GM12878 (cell line): ENCODE data around the gene EFCAB8. TPM values are rescaled to one million over a fixed set of nuclear protein-coding genes. Genes with fewer than 3 reads are reported as not detected.

ENCODE experiments used
- ATAC-seq: fragments of 200-7000 bp; cut with Tn5 transposase; 3 replicates; pipeline ENCODE4 v1.9.1; 2020; ENCODE audit warnings: mild to moderate bottlenecking, moderate library complexity
- BruUV-seq: library from RNA; stranded (reverse); fragments of 400-500 nt; replicated peaks from 2 replicates; lab custom pipeline; 2021; lab: Mats Ljungman, UMichigan
- CTCF ChIA-PET: fragments of 300-600 bp; sonication (Branson Sonifier 250); formaldehyde crosslinking; extraction: SDS; loops from one replicate; lab custom pipeline; 2021; ENCODE audit warnings: inconsistent platforms; lab: Yijun Ruan, JAX
- POLR2A ChIA-PET: fragments of 350-600 bp; formaldehyde crosslinking; extraction: SDS; loops from one replicate; lab custom pipeline; 2021; ENCODE audit warnings: inconsistent platforms; lab: Charles Lee
- RAD21 ChIA-PET: fragments of 300-600 bp; sonication (Branson Sonifier 250); formaldehyde crosslinking; loops from one replicate; lab custom pipeline; 2023; ENCODE audit warnings: antibody characterized with exemption; ENCODE audit not compliant: unreplicated experiment; lab: Charles Lee
- SMC1A ChIA-PET: fragments of 300-600 bp; sonication (Branson Sonifier 250); formaldehyde crosslinking; loops from one replicate; lab custom pipeline; 2023; ENCODE audit not compliant: unreplicated experiment, uncharacterized antibody; lab: Charles Lee
- DNase-seq: peaks from one replicate; pipeline ENCODE4 v3.0.0-alpha.2; 2011; ENCODE audit warnings: low read depth, low spot score
- FAIRE-seq: peaks from 3 replicates; lab custom pipeline; 2011; peaks lifted over from hg19 to GRCh38; lab: Jason Lieb, UNC
- H2AFZ ChIP-seq: 2 replicates; pipeline ENCODE4 v1.6.0; 2011; ENCODE audit warnings: low read depth, low read length, control low read depth; ENCODE audit not compliant: control insufficient read depth
- H3K27ac ChIP-seq: 2 replicates; pipeline ENCODE4 v1.5.1; 2011; ENCODE audit warnings: control low read depth; ENCODE audit not compliant: control insufficient read depth, insufficient read depth
- H3K27me3 ChIP-seq, 2 experiments: replicated peaks in 1 of 2; 2 replicates each; pipeline versions ENCODE4 v1.6.0 to v1.6.1; 2011; ENCODE audit warnings: low read length in 1 of 2; ENCODE audit not compliant: control insufficient read depth in 2 of 2, insufficient read depth in 2 of 2
- H3K36me3 ChIP-seq, 2 experiments: 2 replicates each; pipeline ENCODE4 v1.5.1; 2011; ENCODE audit warnings: low read length in 1 of 2; ENCODE audit not compliant: control insufficient read depth in 2 of 2, insufficient read depth in 2 of 2
- H3K4me1 ChIP-seq: 2 replicates; pipeline ENCODE4 v1.6.1; 2011; ENCODE audit warnings: mild to moderate bottlenecking, low read length, moderate library complexity, mixed read lengths; ENCODE audit not compliant: control insufficient read depth, insufficient read depth
- H3K4me2 ChIP-seq: 2 replicates; pipeline ENCODE4 v1.6.0; 2011; ENCODE audit warnings: control low read depth; ENCODE audit not compliant: control insufficient read depth, insufficient read depth
- H3K4me3 ChIP-seq: fragments of 200-600 bp; sonication (generic); 2 replicates; pipeline ENCODE4 v1.5.1; 2016
- H3K79me2 ChIP-seq: 2 replicates; pipeline ENCODE4 v1.6.0; 2011; ENCODE audit warnings: low read length; ENCODE audit not compliant: control insufficient read depth, insufficient read depth
- H3K9ac ChIP-seq: 2 replicates; pipeline ENCODE4 v1.8.0; 2011; ENCODE audit warnings: low read length, control low read depth, mixed read lengths; ENCODE audit not compliant: control insufficient read depth, insufficient read depth
- H3K9me3 ChIP-seq: replicated peaks from 3 replicates; pipeline ENCODE4 v1.5.1; 2011; ENCODE audit warnings: mild to moderate bottlenecking, low read length; ENCODE audit not compliant: control insufficient read depth, insufficient read depth
- H4K20me1 ChIP-seq: 2 replicates; pipeline ENCODE4 v1.6.0; 2011; ENCODE audit not compliant: control insufficient read depth, insufficient read depth
- CHD4 ChIP-seq: fragments of 200-600 bp; sonication (generic); IDR thresholded peaks from 2 replicates; pipeline ENCODE4 v1.6.1; 2016; ENCODE audit warnings: mild to moderate bottlenecking
- E4F1 ChIP-seq: fragments of 450-650 bp; IDR thresholded peaks from 2 replicates; pipeline ENCODE4 v1.6.1; 2018; ENCODE audit warnings: borderline replicate concordance, mild to moderate bottlenecking; ENCODE audit not compliant: partially characterized antibody
- HCFC1 ChIP-seq: fragments of 150-350 bp; IDR thresholded peaks from 2 replicates; pipeline ENCODE4 v1.6.1; 2014; ENCODE audit warnings: low read length
- IKZF1 ChIP-seq: fragments of 450-650 bp; conservative IDR thresholded peaks from 2 replicates; pipeline ENCODE4 v1.6.1; 2017; ENCODE audit warnings: antibody characterized with exemption, mild to moderate bottlenecking
- IRF4 ChIP-seq: IDR thresholded peaks from 2 replicates; pipeline ENCODE4 v1.6.1; 2011; ENCODE audit warnings: low read depth, low read length
- JUND ChIP-seq: IDR thresholded peaks from 2 replicates; pipeline ENCODE4 v1.6.1; 2012; ENCODE audit warnings: low read depth, mild to moderate bottlenecking, low read length, improper control_type of control experiment, moderate library complexity
- MEF2B ChIP-seq: fragments of 450-650 bp; IDR thresholded peaks from 2 replicates; pipeline ENCODE4 v1.6.1; 2018; ENCODE audit warnings: mild to moderate bottlenecking, moderate library complexity; ENCODE audit not compliant: partially characterized antibody, poor library complexity, severe bottlenecking
- MXI1 ChIP-seq: fragments of 150-350 bp; IDR thresholded peaks from 2 replicates; pipeline ENCODE4 v1.6.1; 2011; ENCODE audit warnings: low read depth, mild to moderate bottlenecking, inconsistent platforms, low read length, improper control_type of control experiment
- NFXL1 ChIP-seq: fragments of 450-650 bp; IDR thresholded peaks from 2 replicates; pipeline ENCODE4 v1.6.1; 2017; ENCODE audit warnings: antibody characterized with exemption, mild to moderate bottlenecking, borderline replicate concordance
- SP1 ChIP-seq: IDR thresholded peaks from one replicate; pipeline ENCODE4 v1.6.1; 2011; ENCODE audit warnings: low read depth, low read length
- STAT3 ChIP-seq: IDR thresholded peaks from 2 replicates; pipeline ENCODE4 v1.6.1; 2011; ENCODE audit warnings: low read depth, low read length, improper control_type of control experiment
- WGBS: methylation state at CpG from one replicate; pipeline ENCODE4 v1.1.6; 2016; ENCODE audit warnings: low lambda C conversion rate; ENCODE audit not compliant: insufficient replicate concordance, insufficient coverage; ENCODE audit errors: missing lambda C conversion rate; 5-methylcytosine and 5-hydroxymethylcytosine counted together
- in situ Hi-C: fragments of 300-500 bp; cut with MboI; formaldehyde crosslinking; loops from 9 replicates; pipeline ENCODE4 v1.14.3; 2018; ENCODE audit warnings: mixed read lengths
- intact Hi-C: fragments of 100-400 bp; cut with micrococcal nuclease; formaldehyde crosslinking; loops from one replicate; pipeline ENCODE4 v1.14.2; 2022; ENCODE audit not compliant: unreplicated experiment
- polyA plus RNA-seq, 11 experiments: library from polyadenylated mRNA; depleted of rRNA in 4 of 11; unstranded in 6 of 11; stranded (reverse) in 5 of 11; fragments of >200 nt; fragmentation: Nextera tagmentation in 4 of 11; fragmentation: Illumina TruSeq in 1 of 11; extraction: Ambion mirVana in 4 of 11; extraction: Trizol in 1 of 11; gene quantifications; 1 replicate in 1 of 11; 2 replicates in 10 of 11; pipeline versions ENCODE4 v1.2.1 to v1.2.3, GENCODE V29; 2011 to 2016; ENCODE audit warnings: inconsistent platforms in 2 of 11, missing spikeins in 2 of 11, low read depth in 1 of 11
- total RNA-seq, 4 experiments: library from RNA; depleted of rRNA in 3 of 4; stranded (reverse); fragments of >200 nt in 3 of 4; fragmentation: Illumina TruSeq in 1 of 4; extraction: Trizol in 1 of 4; gene quantifications; 2 replicates each; pipeline versions ENCODE4 v1.2.1 to v1.2.3, GENCODE V29; 2013 to 2021
- TF ChIP-seq, protein P1 (sequence below): IDR thresholded peaks from 2 replicates; pipeline ENCODE4 v1.6.1; 2011; ENCODE audit warnings: borderline replicate concordance, low read depth, mild to moderate bottlenecking, moderate library complexity, mixed read lengths, low read length; ENCODE audit not compliant: insufficient read depth; ENCODE audit errors: extremely low read length
- TF ChIP-seq, protein P2 (sequence below): fragments of 450-650 bp; IDR thresholded peaks from 2 replicates; pipeline ENCODE4 v1.6.1; 2018; ENCODE audit warnings: mild to moderate bottlenecking, low read depth, moderate library complexity; ENCODE audit not compliant: partially characterized antibody

EFCAB8 gene
- total and polyA plus RNA-seq, 10 of the 15 experiments (the other 5 are each of a cell fraction or from before 2014, with no cell fraction given): 0.04 to 0.18 (median 0.06) TPM; not detected in 4

- Histone ChIP-seq H2AFZ (no peak overlapping the region), H4K20me1 (no peaks in the 10 kb centered on the region), H3K9me3 (no peaks in the 10 kb centered on the region), H3K4me1 (no peaks in the 10 kb centered on the region), H3K27me3 (peaks cover 0 to 2% of the 10 kb centered on the region in 2 experiments; a peak in 3 of 4 replicates), H3K36me3 (no peaks in the 10 kb centered on the region), H3K27ac (no peak overlapping the region), H3K4me2 (no peak overlapping the region), H3K4me3 (no peak overlapping the region), H3K79me2 (no peaks in the 10 kb centered on the region), H3K9ac (no peak overlapping the region)
- ChIA-PET POLR2A (no interaction called here), RAD21 (no interaction called here), SMC1A (no interaction called here), CTCF (no interaction called here)
- intact Hi-C loops (no loop called here), in situ Hi-C loops (no loop called here)
- no TSS peak for BruUV-seq
- FAIRE-seq (no peak), DNase-seq (no peak), ATAC-seq (no peak)
- 31% methylated on average over 5 of the region's 5 CpGs for WGBS
- TF ChIP-seq NFXL1: no peak
- no peak for TF ChIP-seq IKZF1
- TF ChIP-seq HCFC1: no peak
- TF ChIP-seq SP1: no peak
- no peak for TF ChIP-seq CHD4
- no peak for TF ChIP-seq STAT3
- no peak for TF ChIP-seq JUND
- TF ChIP-seq, protein P1, sequence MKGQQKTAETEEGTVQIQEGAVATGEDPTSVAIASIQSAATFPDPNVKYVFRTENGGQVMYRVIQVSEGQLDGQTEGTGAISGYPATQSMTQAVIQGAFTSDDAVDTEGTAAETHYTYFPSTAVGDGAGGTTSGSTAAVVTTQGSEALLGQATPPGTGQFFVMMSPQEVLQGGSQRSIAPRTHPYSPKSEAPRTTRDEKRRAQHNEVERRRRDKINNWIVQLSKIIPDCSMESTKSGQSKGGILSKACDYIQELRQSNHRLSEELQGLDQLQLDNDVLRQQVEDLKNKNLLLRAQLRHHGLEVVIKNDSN: no peak
- no peak for TF ChIP-seq MEF2B
- TF ChIP-seq, protein P2, sequence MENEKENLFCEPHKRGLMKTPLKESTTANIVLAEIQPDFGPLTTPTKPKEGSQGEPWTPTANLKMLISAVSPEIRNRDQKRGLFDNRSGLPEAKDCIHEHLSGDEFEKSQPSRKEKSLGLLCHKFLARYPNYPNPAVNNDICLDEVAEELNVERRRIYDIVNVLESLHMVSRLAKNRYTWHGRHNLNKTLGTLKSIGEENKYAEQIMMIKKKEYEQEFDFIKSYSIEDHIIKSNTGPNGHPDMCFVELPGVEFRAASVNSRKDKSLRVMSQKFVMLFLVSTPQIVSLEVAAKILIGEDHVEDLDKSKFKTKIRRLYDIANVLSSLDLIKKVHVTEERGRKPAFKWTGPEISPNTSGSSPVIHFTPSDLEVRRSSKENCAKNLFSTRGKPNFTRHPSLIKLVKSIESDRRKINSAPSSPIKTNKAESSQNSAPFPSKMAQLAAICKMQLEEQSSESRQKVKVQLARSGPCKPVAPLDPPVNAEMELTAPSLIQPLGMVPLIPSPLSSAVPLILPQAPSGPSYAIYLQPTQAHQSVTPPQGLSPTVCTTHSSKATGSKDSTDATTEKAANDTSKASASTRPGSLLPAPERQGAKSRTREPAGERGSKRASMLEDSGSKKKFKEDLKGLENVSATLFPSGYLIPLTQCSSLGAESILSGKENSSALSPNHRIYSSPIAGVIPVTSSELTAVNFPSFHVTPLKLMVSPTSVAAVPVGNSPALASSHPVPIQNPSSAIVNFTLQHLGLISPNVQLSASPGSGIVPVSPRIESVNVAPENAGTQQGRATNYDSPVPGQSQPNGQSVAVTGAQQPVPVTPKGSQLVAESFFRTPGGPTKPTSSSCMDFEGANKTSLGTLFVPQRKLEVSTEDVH: no peak
- no peak for TF ChIP-seq E4F1
- no peak for TF ChIP-seq IRF4
- no peak for TF ChIP-seq MXI1
Measured at GRCh38 chr20:32930701-32931100, 72.0 kb downstream of the EFCAB8 start.
